Keratinocyte (primary cell): ENCODE data around the gene GFPT2.

ENCODE experiments used
- CTCF ChIP-seq, 3 experiments: IDR thresholded peaks in 1 of 3; conservative IDR thresholded peaks in 1 of 3; optimal IDR thresholded peaks in 1 of 3; 2 replicates in 2 of 3; 3 replicates in 1 of 3; pipeline versions ENCODE3 to v1.5.1; 2011; ENCODE audit warnings: low read length in 3 of 3, mild to moderate bottlenecking in 3 of 3, moderate library complexity in 2 of 3, control low read depth in 1 of 3, inconsistent platforms in 1 of 3; ENCODE audit not compliant: insufficient read depth in 2 of 3; ENCODE audit errors: extremely low read depth in 1 of 3
- EZH2 ChIP-seq: IDR thresholded peaks from one replicate; pipeline ENCODE4 v1.6.1; 2012; ENCODE audit warnings: inconsistent platforms, mild to moderate bottlenecking, low read length, moderate library complexity

- no peak for TF ChIP-seq CTCF (optimal IDR thresholded peaks at IDR 0.05 in 1 of 3, IDR thresholded peaks at IDR 0.05 in 1 of 3, conservative IDR thresholded peaks at IDR 0.05 in 1 of 3; ENCODE audit: extremely low read depth in 1 of 3, insufficient read depth in 2 of 3, low read length in 3 of 3)
- TF ChIP-seq EZH2: no peak
Observed at GRCh38 chr5:180365829-180366228, 12.7 kb upstream of the GFPT2 start.
